BJ (cell line): ENCODE data around the gene KCNG4. TPM values are rescaled to one million over a fixed set of nuclear protein-coding genes. Genes with fewer than 3 reads are reported as not detected.

Source experiments
- CTCF ChIA-PET: fragments of 350-600 bp; formaldehyde crosslinking; extraction: SDS; loops from one replicate; lab custom pipeline; 2021; ENCODE audit warnings: antibody characterized with exemption, inconsistent platforms; lab: Yijun Ruan, JAX
- POLR2A ChIA-PET: fragments of 300-600 bp; sonication (Branson Sonifier 250); formaldehyde crosslinking; extraction: SDS; loops from one replicate; lab custom pipeline; 2021; ENCODE audit warnings: antibody characterized with exemption; lab: Charles Lee
- DNase-seq: peaks from one replicate; pipeline ENCODE4 v3.0.0-alpha.2; 2011; ENCODE audit warnings: low read depth
- H3K27me3 ChIP-seq: 2 replicates; pipeline ENCODE4 v1.6.0; 2011; ENCODE audit warnings: low read length; ENCODE audit not compliant: control insufficient read depth, insufficient read depth
- H3K36me3 ChIP-seq: 2 replicates; pipeline ENCODE4 v1.5.1; 2011; ENCODE audit warnings: low read length; ENCODE audit not compliant: control insufficient read depth, insufficient read depth
- H3K4me3 ChIP-seq: 2 replicates; pipeline ENCODE4 v1.5.1; 2011; ENCODE audit warnings: low read depth, mild to moderate bottlenecking, control low read depth, low read length
- polyA plus RNA-seq: library from polyadenylated mRNA; depleted of rRNA; stranded (reverse); fragments of >200 nt; gene quantifications from 2 replicates; pipeline ENCODE4 v1.2.3, GENCODE V29; 2011
- TF ChIP-seq, protein P1 (sequence below): IDR thresholded peaks from 2 replicates; pipeline ENCODE4 v1.5.1; 2011; ENCODE audit warnings: low read depth, mild to moderate bottlenecking, control low read depth, inconsistent platforms, low read length, moderate library complexity; ENCODE audit not compliant: insufficient read depth

Gene KCNG4
- polyA plus RNA-seq, 1 experiment: not detected

DNA sequence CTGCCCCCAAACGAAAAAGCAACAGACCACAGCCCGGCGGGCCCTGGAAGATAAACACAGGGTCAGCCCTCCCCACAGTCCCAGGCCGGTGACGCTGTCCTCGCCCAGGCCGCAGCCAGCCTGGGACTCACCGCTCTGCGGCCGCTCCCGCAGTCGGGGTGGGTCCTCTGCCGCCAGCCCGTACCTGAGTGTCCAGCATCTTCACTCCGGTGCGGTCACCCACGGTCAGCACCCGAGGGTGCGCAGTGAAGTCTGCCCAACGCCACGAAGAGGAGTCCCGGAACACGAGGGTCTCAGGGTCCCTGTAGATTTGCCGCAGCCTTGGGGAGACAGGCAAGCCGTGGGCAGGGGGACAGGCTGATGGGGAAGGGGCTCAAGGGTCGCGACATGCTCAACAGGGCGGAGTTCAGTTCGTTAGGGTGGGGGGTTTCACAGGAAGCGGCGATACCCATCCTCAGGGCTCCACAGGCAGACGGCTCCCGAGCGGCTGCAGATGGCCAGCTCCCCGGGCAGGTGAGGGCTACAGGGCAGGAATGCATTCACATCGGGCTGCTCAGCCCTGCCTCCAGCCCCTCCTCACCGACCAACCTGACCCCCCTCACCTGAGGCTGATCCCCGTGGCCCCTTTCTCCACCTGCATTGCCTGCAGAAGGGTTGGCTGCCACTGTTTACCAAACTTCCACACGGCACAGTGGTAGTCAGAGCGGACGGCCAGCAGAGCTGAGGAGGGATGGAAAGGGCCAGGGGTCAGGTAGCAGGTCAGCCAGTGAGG, 58.5 kb downstream of the KCNG4 start:
- H3K4me3 ChIP-seq: no peak overlapping the region
- CTCF ChIA-PET: no interaction called here
- POLR2A ChIA-PET: no interaction called here
- peaks cover 39% of the 10 kb centered on the region for H3K36me3 ChIP-seq
- TF ChIP-seq, protein P1, sequence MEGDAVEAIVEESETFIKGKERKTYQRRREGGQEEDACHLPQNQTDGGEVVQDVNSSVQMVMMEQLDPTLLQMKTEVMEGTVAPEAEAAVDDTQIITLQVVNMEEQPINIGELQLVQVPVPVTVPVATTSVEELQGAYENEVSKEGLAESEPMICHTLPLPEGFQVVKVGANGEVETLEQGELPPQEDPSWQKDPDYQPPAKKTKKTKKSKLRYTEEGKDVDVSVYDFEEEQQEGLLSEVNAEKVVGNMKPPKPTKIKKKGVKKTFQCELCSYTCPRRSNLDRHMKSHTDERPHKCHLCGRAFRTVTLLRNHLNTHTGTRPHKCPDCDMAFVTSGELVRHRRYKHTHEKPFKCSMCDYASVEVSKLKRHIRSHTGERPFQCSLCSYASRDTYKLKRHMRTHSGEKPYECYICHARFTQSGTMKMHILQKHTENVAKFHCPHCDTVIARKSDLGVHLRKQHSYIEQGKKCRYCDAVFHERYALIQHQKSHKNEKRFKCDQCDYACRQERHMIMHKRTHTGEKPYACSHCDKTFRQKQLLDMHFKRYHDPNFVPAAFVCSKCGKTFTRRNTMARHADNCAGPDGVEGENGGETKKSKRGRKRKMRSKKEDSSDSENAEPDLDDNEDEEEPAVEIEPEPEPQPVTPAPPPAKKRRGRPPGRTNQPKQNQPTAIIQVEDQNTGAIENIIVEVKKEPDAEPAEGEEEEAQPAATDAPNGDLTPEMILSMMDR: no peak
- no peaks in the 10 kb centered on the region for H3K27me3 ChIP-seq
- no peak for DNase-seq

DNA sequence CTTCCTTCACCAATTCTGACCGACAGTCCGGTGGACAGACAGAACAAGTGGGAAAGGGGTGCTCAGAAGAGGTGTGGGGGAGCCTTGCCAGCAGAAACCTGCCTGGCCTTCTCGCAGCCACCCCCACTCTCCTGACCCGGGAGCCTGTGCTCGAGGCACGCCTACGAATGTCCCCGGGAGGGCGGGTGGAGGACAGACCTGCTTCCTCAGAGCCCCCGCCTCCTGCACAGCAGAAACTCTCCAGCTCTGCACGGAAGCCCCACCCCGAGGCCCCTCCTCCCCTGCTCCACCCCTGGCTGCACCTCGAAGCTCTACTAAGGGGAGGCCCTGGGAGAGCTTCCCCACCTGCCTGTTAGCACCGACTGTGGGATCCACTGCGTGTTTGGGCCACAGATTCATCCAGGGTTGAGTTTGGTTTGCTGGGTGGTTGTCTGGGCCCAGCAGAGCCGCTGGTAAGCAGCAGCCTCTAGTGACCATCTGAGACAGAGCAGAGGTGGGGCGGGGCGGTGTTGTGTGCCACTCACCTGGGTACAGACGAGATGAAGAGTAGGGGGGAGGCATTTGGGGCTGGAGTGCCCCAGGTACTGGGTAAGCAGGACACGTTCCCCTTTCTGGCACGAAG, 59.2 kb downstream of the KCNG4 start:
- TF ChIP-seq, protein P1: no peak
- CTCF ChIA-PET: interaction anchor here (1.3 kb wide), 1 partner anchor 98 kb away, joined by 3 read pairs; no protein-coding TSS in a partner anchor
- Histone ChIP-seq H3K4me3 (no peak overlapping the region), H3K27me3 (no peaks in the 10 kb centered on the region), H3K36me3 (peaks cover 39% of the 10 kb centered on the region)
- POLR2A ChIA-PET: no interaction called here
- DNase-seq: no peak

DNA sequence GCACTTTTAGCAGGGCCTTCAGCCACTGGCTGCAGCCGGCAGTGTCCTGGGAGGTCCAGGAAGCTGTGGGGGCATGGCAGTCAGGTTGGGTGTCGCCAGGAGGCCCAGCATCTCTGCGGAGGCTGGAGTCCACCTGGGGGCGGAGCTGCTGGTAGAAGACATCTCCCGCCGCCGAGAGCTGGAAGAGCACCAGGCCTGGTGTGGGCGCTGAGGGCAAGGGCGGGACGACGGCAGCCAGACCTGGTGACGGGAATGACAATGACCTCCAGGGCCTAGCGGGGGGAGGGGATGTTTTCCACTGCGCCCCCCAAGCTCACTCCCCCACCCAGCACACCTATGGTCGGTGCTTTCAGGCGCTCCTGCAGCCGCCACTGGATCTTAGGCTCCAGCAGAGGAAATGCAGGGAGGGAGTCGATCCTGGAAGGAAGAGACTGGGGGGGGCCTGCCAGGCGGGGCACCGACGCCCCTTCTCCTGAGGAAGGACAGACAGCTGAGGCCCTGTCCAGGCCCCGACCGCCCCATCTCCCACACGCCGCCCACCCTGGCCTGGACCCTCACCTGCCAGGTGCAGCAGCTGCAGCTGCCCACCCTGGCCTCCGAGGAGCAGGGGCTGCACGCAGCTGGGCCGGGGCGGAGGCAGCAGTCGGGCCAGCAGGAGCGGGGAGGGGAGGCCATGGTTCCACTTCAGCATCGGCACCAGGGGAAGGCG, 60.0 kb downstream of the KCNG4 start:
- POLR2A ChIA-PET: no interaction called here
- Histone ChIP-seq H3K36me3 (peaks cover 36% of the 10 kb centered on the region), H3K4me3 (no peak overlapping the region), H3K27me3 (no peaks in the 10 kb centered on the region)
- DNase-seq: no peak
- TF ChIP-seq, protein P1: no peak
- CTCF ChIA-PET: interaction anchor here (1.3 kb wide), 1 partner anchor 97 kb away, joined by 3 read pairs; no protein-coding TSS in a partner anchor

DNA sequence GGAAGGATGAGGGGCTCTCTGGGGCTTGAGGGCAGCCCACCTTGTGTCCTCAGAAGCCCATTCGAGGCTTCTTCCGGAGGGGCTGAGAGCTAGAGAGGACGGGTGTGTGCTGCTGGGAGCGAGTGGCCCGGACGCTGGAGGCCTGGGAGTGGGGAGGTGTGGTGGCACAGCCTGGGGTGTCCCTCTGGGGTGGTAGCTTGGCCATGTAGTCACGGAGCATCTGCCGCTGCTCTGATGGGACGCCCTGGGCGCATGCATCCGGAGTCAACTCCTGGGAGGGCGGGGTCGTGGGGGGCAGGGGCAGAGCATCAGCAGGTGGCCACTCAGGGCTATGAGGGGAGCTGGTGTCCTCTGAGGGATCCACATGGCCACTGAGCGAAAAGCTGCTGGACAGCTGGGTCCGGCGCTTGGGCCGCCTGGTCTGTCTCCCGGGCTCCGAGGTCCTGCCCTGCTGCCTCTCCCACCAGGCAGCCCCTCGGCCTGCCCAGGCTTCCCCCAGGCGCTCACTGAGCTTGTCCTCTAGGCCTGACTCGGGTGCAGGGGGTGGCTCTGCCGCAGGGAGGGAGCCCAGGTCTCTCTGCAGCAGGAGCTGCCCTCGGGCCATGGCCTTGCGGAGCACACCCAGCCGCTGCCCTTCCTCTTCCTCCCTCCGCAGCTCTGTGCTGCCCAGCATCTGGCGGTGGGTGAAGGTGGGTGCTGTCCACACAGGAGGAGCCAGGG, 60.8 kb downstream of the KCNG4 start:
- ChIA-PET POLR2A (no interaction called here), CTCF (interaction anchor here (0.6 to 4.8 kb wide), 5 partner anchors 7 to 197 kb away, joined by 3 to 42 read pairs (median 3); partner anchors contain the start of gene TAF1C)
- Histone ChIP-seq H3K36me3 (peaks cover 32% of the 10 kb centered on the region), H3K27me3 (no peaks in the 10 kb centered on the region), H3K4me3 (no peak overlapping the region)
- no peak for DNase-seq
- TF ChIP-seq, protein P1: no peak
